GM12801 (cell line): ENCODE measurements around the gene CCNT1.

Source experiments
- CTCF ChIP-seq: IDR thresholded peaks from one replicate; pipeline ENCODE4 v1.5.1; 2011; ENCODE audit warnings: control low read depth; ENCODE audit not compliant: insufficient read length; ENCODE audit errors: extremely low read depth

CCNT1 gene

GRCh38 chr12:48643011-48643410 is 73.5 kb downstream of the CCNT1 start:
- no peak for TF ChIP-seq CTCF

GRCh38 chr12:48640854-48641253 is 75.7 kb downstream of the CCNT1 start:
- TF ChIP-seq CTCF: no peak

- TF ChIP-seq CTCF: no peak
Measured at GRCh38 chr12:48640428-48640827, 76.1 kb downstream of the CCNT1 start.
